COLO668 (cell line): ENCODE results near the gene RUFY4.
A peak's percentile ranks its signal among the peaks of the same experiment; 100 is the strongest.

Source experiments
- DNase-seq: peaks from one replicate; lab custom pipeline; 2025; ENCODE audit not compliant: unreplicated experiment; lab: John Stamatoyannopoulos, UW

The RUFY4 gene

GRCh38 chr2:218059289-218059688 is 9.8 kb upstream of the RUFY4 start:
- DNase-seq = no peak

DNA sequence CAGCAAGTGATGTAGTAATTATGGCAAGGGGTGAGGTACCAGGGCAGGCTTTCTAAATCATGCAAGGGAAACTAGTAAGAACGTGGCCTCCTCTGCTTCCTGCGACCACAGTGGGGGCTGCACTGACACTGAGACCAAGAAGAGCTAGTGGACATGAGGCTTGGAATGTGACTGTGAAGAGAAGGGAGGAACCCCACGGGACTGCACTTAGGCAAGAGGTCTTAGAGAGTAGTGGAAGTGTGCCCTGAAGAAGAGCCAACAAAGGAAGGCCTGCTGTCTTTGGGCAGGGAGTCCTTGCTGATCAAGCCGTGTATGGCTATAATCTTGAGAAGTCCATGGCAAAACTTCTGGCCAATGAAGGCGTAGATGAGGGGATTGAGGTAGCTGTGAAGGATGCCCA is 8.9 kb upstream of the RUFY4 start:
- DNase-seq = no peak

GRCh38 chr2:218060950-218061660 is 7.9 kb upstream of the RUFY4 start:
- no peak for DNase-seq

- no peak for DNase-seq
Measured at GRCh38 chr2:218063486-218063885, 5.6 kb upstream of the RUFY4 start.

- DNase-seq = no peak
Measured at GRCh38 chr2:218063896-218064295, 5.2 kb upstream of the RUFY4 start.

DNA sequence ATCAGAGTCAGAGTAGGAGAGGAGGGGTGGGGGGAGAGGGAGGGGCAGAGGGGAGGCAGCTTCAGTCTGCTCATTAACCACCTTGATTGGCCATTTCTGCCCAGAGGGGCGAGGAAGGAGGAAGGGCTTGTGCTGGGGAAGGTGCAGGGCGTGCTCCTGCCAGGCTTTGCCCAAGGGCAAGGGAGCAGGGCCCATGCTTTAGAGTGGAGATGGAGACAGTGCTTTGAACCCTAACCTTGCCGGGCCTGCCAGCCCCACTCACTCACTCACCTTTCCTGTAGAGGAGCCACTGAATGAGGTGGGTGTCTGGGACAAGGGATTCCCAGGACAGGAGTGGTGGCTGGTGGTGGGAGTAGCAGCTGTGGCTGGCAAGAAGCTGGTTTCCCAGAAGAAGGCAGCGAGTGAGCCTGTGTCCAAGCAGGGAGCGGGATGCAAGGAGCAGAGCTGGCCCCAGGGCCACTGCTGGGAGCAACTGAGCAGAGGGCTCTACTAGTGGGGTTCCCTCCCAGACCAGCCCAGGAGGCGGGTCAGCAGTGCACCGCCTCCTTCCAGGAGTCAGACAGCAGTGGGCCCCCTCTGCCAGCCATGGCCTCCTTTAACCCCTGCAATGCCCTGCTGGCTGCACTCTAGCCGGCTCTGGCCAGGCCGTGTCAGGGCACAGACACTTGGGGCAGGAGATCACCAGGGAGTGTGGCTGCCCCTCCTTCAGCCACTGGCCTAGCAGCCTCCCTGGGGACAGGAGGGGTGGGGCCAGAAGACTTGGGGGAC is 3.6 kb upstream of the RUFY4 start:
- DNase-seq = no peak

- no peak for DNase-seq
Measured at GRCh38 chr2:218066926-218067515, 2.0 kb upstream of the RUFY4 start.

GRCh38 chr2:218067523-218067922 is 1.5 kb upstream of the RUFY4 start:
- DNase-seq = no peak

- DNase-seq = no peak
Measured at GRCh38 chr2:218069606-218070300, 700 bp downstream of the RUFY4 start.

GRCh38 chr2:218070587-218070986 is 1.5 kb downstream of the RUFY4 start:
- DNase-seq = no peak

- DNase-seq = no peak
Measured at GRCh38 chr2:218071218-218071937, 2.3 kb downstream of the RUFY4 start.

DNA sequence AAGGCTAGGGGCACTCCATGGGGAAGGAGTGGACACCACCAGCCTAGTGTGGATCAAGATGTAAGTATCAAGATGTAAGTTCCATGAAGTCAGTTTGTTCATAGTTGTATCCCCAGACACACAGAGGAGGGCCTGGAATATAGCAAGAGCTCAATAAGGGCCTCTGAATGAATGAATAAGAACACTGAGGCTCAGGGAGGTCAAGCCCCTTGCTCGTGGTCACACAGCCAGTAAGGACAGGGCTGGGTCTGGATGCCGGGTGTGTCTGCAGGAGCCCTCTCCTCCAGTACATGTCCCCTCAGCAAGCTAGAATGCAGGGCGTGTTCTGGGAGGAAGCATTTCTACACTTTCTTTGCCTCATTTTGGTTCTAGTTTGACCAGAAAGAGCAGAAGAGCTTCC is 2.9 kb downstream of the RUFY4 start:
- no peak for DNase-seq

DNA sequence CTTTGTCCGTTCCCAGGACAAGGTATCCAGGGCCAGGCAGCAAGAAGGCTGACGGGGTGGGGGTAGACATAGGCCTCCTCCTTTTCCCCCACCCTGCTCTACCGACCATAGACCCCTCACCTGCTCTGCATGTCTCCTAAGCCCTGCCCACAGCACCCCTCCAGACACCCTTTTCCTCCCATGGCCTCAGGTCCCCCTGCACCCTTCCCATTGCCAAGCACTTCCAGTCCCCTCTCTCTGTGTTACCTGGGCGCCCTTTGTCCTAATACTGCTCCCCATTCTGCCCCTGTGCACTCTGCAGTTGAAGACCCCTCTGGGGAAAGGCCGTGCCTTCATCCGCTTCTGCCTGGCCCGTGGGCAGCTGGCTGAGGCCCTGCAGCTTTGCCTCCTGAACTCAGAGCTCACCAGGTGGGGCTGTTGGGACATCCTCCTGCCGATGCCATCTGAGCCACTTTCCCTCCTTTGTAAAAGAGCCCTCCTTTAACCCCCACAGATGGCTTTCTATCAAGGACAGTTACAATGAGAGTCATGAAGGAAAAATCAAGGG is 3.5 kb downstream of the RUFY4 start:
- no peak for DNase-seq

DNA sequence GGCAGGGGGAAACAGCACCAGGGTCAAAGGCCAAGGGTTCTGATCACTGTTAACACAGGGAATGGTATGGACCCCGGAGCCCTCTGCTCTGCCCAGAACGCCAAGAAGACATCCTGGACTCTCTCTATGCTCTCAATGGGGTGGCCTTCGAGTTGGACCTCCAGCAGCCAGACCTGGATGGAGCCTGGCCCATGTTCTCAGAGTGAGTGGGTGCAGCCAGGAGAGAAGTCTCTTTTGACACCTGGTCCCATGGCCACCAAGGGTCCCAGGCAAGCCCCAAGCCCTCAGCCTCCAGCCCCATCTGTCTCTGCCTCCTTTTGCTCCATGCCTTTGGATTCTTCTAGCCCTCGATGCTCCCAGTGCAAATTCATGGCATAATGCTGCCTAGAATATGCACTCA is 4.1 kb downstream of the RUFY4 start:
- DNase-seq = no peak

DNA sequence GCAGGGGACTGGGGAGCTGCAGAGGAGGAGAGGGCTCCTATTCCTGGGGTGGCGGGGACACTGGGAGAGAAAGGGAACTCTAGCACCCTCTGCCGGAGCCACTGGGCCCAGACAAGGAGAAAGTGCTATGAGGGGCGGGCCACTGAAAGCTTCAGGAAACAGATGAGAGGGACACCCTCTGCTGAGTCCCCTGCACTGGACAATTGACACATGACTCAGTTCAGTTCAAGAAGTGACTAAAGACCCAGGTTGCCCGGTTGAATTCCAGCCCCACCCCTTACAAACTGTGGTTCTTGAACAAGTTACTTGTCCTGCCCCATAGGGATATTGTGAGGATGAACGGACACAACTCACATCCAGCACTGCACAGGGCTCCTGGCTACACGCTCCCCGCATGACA is 5.0 kb downstream of the RUFY4 start:
- peak; percentile 35 for DNase-seq

GRCh38 chr2:218075975-218076811 is 7.1 kb downstream of the RUFY4 start:
- DNase-seq = no peak

GRCh38 chr2:218077464-218078216 is 8.6 kb downstream of the RUFY4 start:
- no peak for DNase-seq

GRCh38 chr2:218079943-218080913 is 11.2 kb downstream of the RUFY4 start:
- DNase-seq = no peak
